ENCODE measurements around the gene ERMN. TPM values are rescaled to one million over a fixed set of nuclear protein-coding genes. Genes with fewer than 3 reads are reported as not detected.

The ERMN gene
- total and polyA plus RNA-seq, 5 donors, result 0.06 to 0.40 (median 0.19) TPM

GRCh38 chr2:157327621-157328500 is 2.2 kb upstream of the ERMN start:
- ATAC-seq, result peak; percentile 91
- H3K4me3 ChIP-seq (ENCODE audit: low read length), result no peak overlapping the region
- no peaks in the 10 kb centered on the region for H3K9me3 ChIP-seq (ENCODE audit: control insufficient read depth, low read length)
- DNase-seq, result peak; percentile 82 to 94 (median 89)
- intact Hi-C loops (cut with DNase I), result loop anchor here in 1 of 4 donors (5.0 kb wide), 1 partner anchor 164 kb away; no protein-coding TSS in a partner anchor
- H3K27me3 ChIP-seq (ENCODE audit: control insufficient read depth, insufficient read depth), result no peaks in the 10 kb centered on the region
- WGBS, result 39% methylated on average over 11 of the region's 11 CpGs
- H3K4me1 ChIP-seq (ENCODE audit: control insufficient read depth, insufficient read depth, low read length), result peaks cover 3% of the 10 kb centered on the region
- H3K27ac ChIP-seq (ENCODE audit: low read length), result no peak overlapping the region

- intact Hi-C loops (cut with DNase I), result loop anchor here in 1 of 4 donors (5.0 kb wide), 1 partner anchor 165 kb away; no protein-coding TSS in a partner anchor
- no peak overlapping the region for H3K27ac ChIP-seq (ENCODE audit: low read length)
- DNase-seq (no peak), ATAC-seq (peak in 1 of 2 donors; percentile 34)
- WGBS, result 69% methylated on average over 3 of the region's 3 CpGs
- no peaks in the 10 kb centered on the region for H3K9me3 ChIP-seq (ENCODE audit: control insufficient read depth, low read length)
- no peaks in the 10 kb centered on the region for H3K27me3 ChIP-seq (ENCODE audit: control insufficient read depth, insufficient read depth)
- H3K4me3 ChIP-seq (ENCODE audit: low read length), result no peak overlapping the region
- peaks cover 3% of the 10 kb centered on the region for H3K4me1 ChIP-seq (ENCODE audit: control insufficient read depth, insufficient read depth, low read length)
These were observed 1.6 kb upstream of the ERMN start for GRCh38 chr2:157327200-157327599.

GRCh38 chr2:157326698-157327097 is 1.1 kb upstream of the ERMN start:
- intact Hi-C loops (cut with DNase I), result loop anchor here in 1 of 4 donors (5.0 kb wide), 1 partner anchor 166 kb away; no protein-coding TSS in a partner anchor
- no peaks in the 10 kb centered on the region for H3K9me3 ChIP-seq (ENCODE audit: control insufficient read depth, low read length)
- WGBS, result 56% methylated on average over 3 of the region's 3 CpGs
- H3K27ac ChIP-seq (ENCODE audit: low read length), result no peak overlapping the region
- H3K4me1 ChIP-seq (ENCODE audit: control insufficient read depth, insufficient read depth, low read length), result peaks cover 3% of the 10 kb centered on the region
- DNase-seq (peak in 1 of 3 donors; percentile 28), ATAC-seq (peak; percentile 60 to 86)
- no peaks in the 10 kb centered on the region for H3K27me3 ChIP-seq (ENCODE audit: control insufficient read depth, insufficient read depth)
- H3K4me3 ChIP-seq (ENCODE audit: low read length), result no peak overlapping the region

- intact Hi-C loops (cut with DNase I), result no loop called here
- Histone ChIP-seq H3K27me3 (ENCODE audit: control insufficient read depth, insufficient read depth) (no peaks in the 10 kb centered on the region), H3K9me3 (ENCODE audit: control insufficient read depth, low read length) (no peaks in the 10 kb centered on the region), H3K4me1 (ENCODE audit: control insufficient read depth, insufficient read depth, low read length) (peaks cover 3% of the 10 kb centered on the region), H3K4me3 (ENCODE audit: low read length) (no peak overlapping the region), H3K27ac (ENCODE audit: low read length) (no peak overlapping the region)
- ATAC-seq (no peak), DNase-seq (no peak)
- WGBS, result 74% methylated on average over 2 of the region's 2 CpGs
These were observed 1.2 kb downstream of the ERMN start for GRCh38 chr2:157324331-157324843.

GRCh38 chr2:157322432-157322831 is 3.2 kb downstream of the ERMN start:
- no peaks in the 10 kb centered on the region for H3K27me3 ChIP-seq (ENCODE audit: control insufficient read depth, insufficient read depth)
- H3K27ac ChIP-seq (ENCODE audit: low read length), result no peak overlapping the region
- intact Hi-C loops (cut with DNase I), result no loop called here
- H3K9me3 ChIP-seq (ENCODE audit: control insufficient read depth, low read length), result no peaks in the 10 kb centered on the region
- WGBS, result 87% methylated on average over 4 of the region's 4 CpGs
- DNase-seq (no peak), ATAC-seq (no peak)
- H3K4me1 ChIP-seq (ENCODE audit: control insufficient read depth, insufficient read depth, low read length), result no peaks in the 10 kb centered on the region
- no peak overlapping the region for H3K4me3 ChIP-seq (ENCODE audit: low read length)

- Histone ChIP-seq H3K27ac (ENCODE audit: low read length) (no peak overlapping the region), H3K4me1 (ENCODE audit: control insufficient read depth, insufficient read depth, low read length) (no peaks in the 10 kb centered on the region), H3K4me3 (ENCODE audit: low read length) (no peak overlapping the region), H3K27me3 (ENCODE audit: control insufficient read depth, insufficient read depth) (no peaks in the 10 kb centered on the region), H3K9me3 (ENCODE audit: control insufficient read depth, low read length) (no peaks in the 10 kb centered on the region)
- 75% methylated on average over 2 of the region's 2 CpGs for WGBS
- intact Hi-C loops (cut with DNase I), result no loop called here
- ATAC-seq (no peak), DNase-seq (no peak)
These were observed 4.2 kb downstream of the ERMN start for GRCh38 chr2:157321466-157321865.

GRCh38 chr2:157320409-157320808 is 5.2 kb downstream of the ERMN start:
- no peak overlapping the region for H3K4me3 ChIP-seq (ENCODE audit: low read length)
- no peak overlapping the region for H3K27ac ChIP-seq (ENCODE audit: low read length)
- no peaks in the 10 kb centered on the region for H3K4me1 ChIP-seq (ENCODE audit: control insufficient read depth, insufficient read depth, low read length)
- intact Hi-C loops (cut with DNase I), result no loop called here
- DNase-seq (no peak), ATAC-seq (no peak)
- H3K9me3 ChIP-seq (ENCODE audit: control insufficient read depth, low read length), result no peaks in the 10 kb centered on the region
- H3K27me3 ChIP-seq (ENCODE audit: control insufficient read depth, insufficient read depth), result no peaks in the 10 kb centered on the region

GRCh38 chr2:157319795-157320194 is 5.8 kb downstream of the ERMN start:
- DNase-seq (no peak), ATAC-seq (no peak)
- H3K4me1 ChIP-seq (ENCODE audit: control insufficient read depth, insufficient read depth, low read length), result no peaks in the 10 kb centered on the region
- intact Hi-C loops (cut with DNase I), result no loop called here
- no peaks in the 10 kb centered on the region for H3K27me3 ChIP-seq (ENCODE audit: control insufficient read depth, insufficient read depth)
- H3K4me3 ChIP-seq (ENCODE audit: low read length), result no peak overlapping the region
- no peak overlapping the region for H3K27ac ChIP-seq (ENCODE audit: low read length)
- H3K9me3 ChIP-seq (ENCODE audit: control insufficient read depth, low read length), result no peaks in the 10 kb centered on the region
- WGBS, result 83% methylated on average over 2 of the region's 2 CpGs

GRCh38 chr2:157318884-157319283 is 6.7 kb downstream of the ERMN start:
- intact Hi-C loops (cut with DNase I), result no loop called here

GRCh38 chr2:157315901-157316300 is 9.7 kb downstream of the ERMN start:
- intact Hi-C loops (cut with DNase I), result no loop called here
- no peak for ATAC-seq

More at GRCh38 chr2:157318884-157319283, 6.7 kb downstream of the ERMN start:
- 95% methylated on average over 2 of the region's 2 CpGs for WGBS
- no peak overlapping the region for H3K27ac ChIP-seq (ENCODE audit: low read length)
- H3K27me3 ChIP-seq (ENCODE audit: control insufficient read depth, insufficient read depth), result no peaks in the 10 kb centered on the region
- H3K4me1 ChIP-seq (ENCODE audit: control insufficient read depth, insufficient read depth, low read length), result no peaks in the 10 kb centered on the region
- no peak for ATAC-seq
- H3K4me3 ChIP-seq (ENCODE audit: low read length), result no peak overlapping the region
- DNase-seq, result no peak
- no peaks in the 10 kb centered on the region for H3K9me3 ChIP-seq (ENCODE audit: control insufficient read depth, low read length)

GRCh38 chr2:157312866-157313486 is 12.6 kb downstream of the ERMN start:
- Histone ChIP-seq H3K9me3 (ENCODE audit: control insufficient read depth, low read length) (no peaks in the 10 kb centered on the region), H3K27me3 (ENCODE audit: control insufficient read depth, insufficient read depth) (no peaks in the 10 kb centered on the region), H3K27ac (ENCODE audit: low read length) (no peak overlapping the region), H3K4me1 (ENCODE audit: control insufficient read depth, insufficient read depth, low read length) (no peaks in the 10 kb centered on the region), H3K4me3 (ENCODE audit: low read length) (no peak overlapping the region)
- no peak for ATAC-seq
- DNase-seq, result no peak
- intact Hi-C loops (cut with DNase I), result no loop called here
- WGBS, result 96% methylated on average over 1 of the region's 1 CpG

More at GRCh38 chr2:157315901-157316300, 9.7 kb downstream of the ERMN start:
- 83% methylated on average over 4 of the region's 4 CpGs for WGBS
- no peak for DNase-seq
- Histone ChIP-seq H3K27ac (ENCODE audit: low read length) (no peak overlapping the region), H3K27me3 (ENCODE audit: control insufficient read depth, insufficient read depth) (no peaks in the 10 kb centered on the region), H3K4me1 (ENCODE audit: control insufficient read depth, insufficient read depth, low read length) (no peaks in the 10 kb centered on the region), H3K4me3 (ENCODE audit: low read length) (no peak overlapping the region), H3K9me3 (ENCODE audit: control insufficient read depth, low read length) (no peaks in the 10 kb centered on the region)
